Activated CD8-positive, alpha-beta memory T cell treated with anti-CD3 and anti-CD28 coated beads, Interleukin-2, amount 10 ng/mL, durations not matched to agents 7 days and 5 days (primary cell): ENCODE results near the gene SRGAP1. TPM values are rescaled to one million over a fixed set of nuclear protein-coding genes. Genes with fewer than 3 reads are reported as not detected.
"Not testable (repeated sequence)": the region's sequence is repeated elsewhere in the genome, so short reads cannot be mapped to it uniquely, and the experiment has no call there.

Source experiments
- ATAC-seq: fragments of 150-1000 bp; cut with Tn5 transposase; one replicate; pipeline ENCODE4 v1.10.0; 2021; ENCODE audit warnings: moderate library complexity
- CTCF ChIA-PET: fragments of 350-600 bp; sonication (Branson Sonifier 250); formaldehyde crosslinking; loops from one replicate; lab custom pipeline; 2021; ENCODE audit warnings: antibody characterized with exemption; lab: Charles Lee
- DNase-seq: peaks from one replicate; pipeline ENCODE4 v3.0.0-alpha.2; 2020
- H3K27ac Mint-ChIP-seq: one replicate; pipeline ENCODE4 v1.8.0; 2021; ENCODE audit warnings: mild to moderate bottlenecking, mixed read lengths
- H3K27me3 Mint-ChIP-seq: one replicate; pipeline ENCODE4 v1.8.0; 2021; ENCODE audit warnings: mixed read lengths
- H3K36me3 Mint-ChIP-seq: one replicate; pipeline ENCODE4 v1.8.0; 2021; ENCODE audit warnings: mild to moderate bottlenecking, mixed read lengths
- H3K4me1 Mint-ChIP-seq: one replicate; pipeline ENCODE4 v1.8.0; 2021; ENCODE audit warnings: mixed read lengths
- H3K4me3 Mint-ChIP-seq: one replicate; pipeline ENCODE4 v1.8.0; 2021; ENCODE audit warnings: mild to moderate bottlenecking, moderate library complexity, mixed read lengths
- H3K9me3 Mint-ChIP-seq: one replicate; pipeline ENCODE4 v1.8.0; 2022; ENCODE audit warnings: low read depth, mixed read lengths
- total RNA-seq, 2 experiments: library from RNA; stranded (reverse); gene quantifications; one replicate each; pipeline ENCODE4 v1.2.3, GENCODE V29; 2021

Gene SRGAP1
- total RNA-seq, 2 experiments from 2014 or later = 0.14 TPM; not detected in 1

- H3K9me3 Mint-ChIP-seq = no peaks in the 10 kb centered on the region
- no peak overlapping the region for H3K27ac Mint-ChIP-seq
- CTCF ChIA-PET = no interaction called here
- DNase-seq = no peak
- ATAC-seq = no peak
- H3K36me3 Mint-ChIP-seq = no peaks in the 10 kb centered on the region
- H3K4me3 Mint-ChIP-seq = no peak overlapping the region
- H3K4me1 Mint-ChIP-seq = no peaks in the 10 kb centered on the region
- H3K27me3 Mint-ChIP-seq = peaks cover 18% of the 10 kb centered on the region
These were observed 263.3 kb downstream of the SRGAP1 start for GRCh38 chr12:64107776-64108175.

DNA sequence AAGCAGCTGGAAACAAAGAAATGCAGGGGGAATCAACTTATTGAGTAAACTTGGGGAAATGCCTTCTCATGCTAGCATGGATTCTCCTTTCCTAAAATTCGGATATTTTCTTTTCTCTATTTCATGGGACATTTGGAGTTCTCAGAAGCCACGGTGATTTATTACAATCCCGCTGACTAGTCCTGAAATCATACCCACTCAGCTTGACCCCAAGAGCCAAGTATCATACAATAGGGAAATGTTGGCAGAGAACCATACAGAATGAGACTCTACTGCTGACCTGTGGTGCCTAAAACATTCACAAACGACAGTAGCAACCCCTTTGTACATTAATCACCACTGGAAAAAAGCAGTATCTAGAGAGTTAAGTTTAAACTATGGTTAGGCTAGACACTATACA is 265.2 kb downstream of the SRGAP1 start:
- Mint-ChIP-seq H3K36me3 (no peaks in the 10 kb centered on the region), H3K9me3 (no peaks in the 10 kb centered on the region), H3K27ac (no peak overlapping the region), H3K27me3 (peaks cover 18% of the 10 kb centered on the region), H3K4me1 (no peaks in the 10 kb centered on the region), H3K4me3 (no peak overlapping the region)
- ATAC-seq = no peak
- CTCF ChIA-PET = no interaction called here
- no peak for DNase-seq

GRCh38 chr12:64110864-64111263 is 266.4 kb downstream of the SRGAP1 start:
- H3K27me3 Mint-ChIP-seq = peaks cover 13% of the 10 kb centered on the region
- H3K36me3 Mint-ChIP-seq = no peaks in the 10 kb centered on the region
- no peaks in the 10 kb centered on the region for H3K9me3 Mint-ChIP-seq
- ATAC-seq (no peak), DNase-seq (no peak)
- CTCF ChIA-PET = no interaction called here
- no peak overlapping the region for H3K27ac Mint-ChIP-seq
- no peak overlapping the region for H3K4me3 Mint-ChIP-seq
- no peaks in the 10 kb centered on the region for H3K4me1 Mint-ChIP-seq

- H3K4me3 Mint-ChIP-seq = no peak overlapping the region
- DNase-seq = no peak
- H3K27me3 Mint-ChIP-seq = peaks cover 15% of the 10 kb centered on the region
- no peak overlapping the region for H3K27ac Mint-ChIP-seq
- no peaks in the 10 kb centered on the region for H3K36me3 Mint-ChIP-seq
- no peaks in the 10 kb centered on the region for H3K9me3 Mint-ChIP-seq
- no peak for ATAC-seq
- CTCF ChIA-PET = interaction anchor here (0.6 kb wide), 1 partner anchor 19 kb away, joined by 3 read pairs; no protein-coding TSS in a partner anchor
- H3K4me1 Mint-ChIP-seq = no peaks in the 10 kb centered on the region
These were observed 272.5 kb downstream of the SRGAP1 start for GRCh38 chr12:64116969-64117368.

DNA sequence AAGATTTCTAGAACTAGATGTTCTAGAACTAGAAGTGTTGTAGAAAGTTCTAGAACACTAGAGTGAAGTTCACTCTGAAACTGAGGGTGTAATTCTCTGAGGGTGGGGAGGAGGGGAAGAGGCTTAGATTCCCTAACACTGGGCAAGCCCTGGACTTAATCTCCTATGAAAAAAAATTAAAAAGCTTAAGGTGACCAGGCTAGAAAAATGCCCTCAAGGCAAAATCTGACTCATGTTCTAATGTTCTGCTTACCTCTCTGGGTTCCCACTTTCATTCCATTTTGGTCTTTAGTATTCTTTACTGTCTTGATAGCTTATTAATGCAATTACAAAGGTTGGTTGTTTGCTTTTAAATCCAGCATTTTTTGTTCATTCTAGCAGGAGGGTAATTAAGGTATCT is 276.1 kb downstream of the SRGAP1 start:
- CTCF ChIA-PET = interaction anchor here (0.6 kb wide), 1 partner anchor 261 kb away, joined by 3 read pairs; no protein-coding TSS in a partner anchor
- ATAC-seq (no peak), DNase-seq (no peak)
- Mint-ChIP-seq H3K4me1 (no peaks in the 10 kb centered on the region), H3K27ac (no peak overlapping the region), H3K36me3 (no peaks in the 10 kb centered on the region), H3K27me3 (peaks cover 15% of the 10 kb centered on the region), H3K9me3 (no peaks in the 10 kb centered on the region), H3K4me3 (no peak overlapping the region)

DNA sequence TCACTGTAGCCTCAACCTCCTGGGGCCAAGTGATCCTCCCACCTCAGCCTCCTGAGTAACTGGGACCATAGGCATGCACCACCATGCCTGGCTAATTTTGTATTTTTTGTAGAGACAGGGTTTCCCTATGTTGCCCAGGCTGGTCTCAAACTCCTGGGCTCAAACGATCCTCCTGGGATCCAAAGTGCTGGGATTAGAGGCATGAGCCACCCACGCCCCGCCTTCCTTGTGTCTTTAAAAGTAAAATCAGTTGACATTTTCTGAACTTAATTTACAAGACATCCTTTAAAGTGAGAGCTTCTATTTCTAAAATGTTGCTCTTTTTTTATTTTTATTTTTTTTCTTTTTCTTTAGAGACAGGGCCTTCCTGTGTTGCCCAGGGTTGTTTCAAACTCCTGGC is 276.6 kb downstream of the SRGAP1 start:
- H3K36me3 Mint-ChIP-seq, H3K4me1 Mint-ChIP-seq, H3K27ac Mint-ChIP-seq, ATAC-seq, DNase-seq, H3K9me3 Mint-ChIP-seq, H3K4me3 Mint-ChIP-seq: not testable (repeated sequence)
- CTCF ChIA-PET = interaction anchor here (0.6 kb wide), 1 partner anchor 262 kb away, joined by 3 read pairs; no protein-coding TSS in a partner anchor
- H3K27me3 Mint-ChIP-seq = peaks cover 15% of the 10 kb centered on the region

- CTCF ChIA-PET = no interaction called here
- ATAC-seq = no peak
These were observed 277.7 kb downstream of the SRGAP1 start for GRCh38 chr12:64122154-64122553.

DNA sequence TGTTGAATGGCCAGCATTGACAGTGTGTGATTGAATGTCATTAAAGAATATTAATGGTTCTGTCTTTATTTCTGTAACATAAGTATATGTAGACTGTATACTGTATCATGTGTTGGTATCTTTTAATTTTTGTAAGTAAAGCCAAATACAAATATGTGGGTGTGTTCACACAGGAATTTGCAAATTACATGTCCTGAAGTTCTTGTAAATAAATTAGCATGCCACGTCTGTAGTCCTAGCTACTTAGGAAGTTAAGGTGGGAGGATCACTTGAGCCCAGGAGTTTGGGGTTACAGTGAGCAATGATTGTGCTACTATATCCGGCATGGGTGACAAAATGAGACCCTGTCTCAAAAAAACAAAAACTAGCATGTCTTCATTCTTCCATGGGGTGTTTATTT is 278.5 kb downstream of the SRGAP1 start:
- Mint-ChIP-seq H3K4me1 (no peaks in the 10 kb centered on the region), H3K27ac (no peak overlapping the region), H3K9me3 (no peaks in the 10 kb centered on the region), H3K27me3 (peaks cover 10% of the 10 kb centered on the region), H3K36me3 (no peaks in the 10 kb centered on the region), H3K4me3 (no peak overlapping the region)
- CTCF ChIA-PET = no interaction called here
- ATAC-seq (no peak), DNase-seq (no peak)

More at GRCh38 chr12:64122154-64122553, 277.7 kb downstream of the SRGAP1 start:
- no peak overlapping the region for H3K27ac Mint-ChIP-seq
- no peaks in the 10 kb centered on the region for H3K4me1 Mint-ChIP-seq
- DNase-seq = no peak
- no peaks in the 10 kb centered on the region for H3K36me3 Mint-ChIP-seq
- H3K27me3 Mint-ChIP-seq = peaks cover 13% of the 10 kb centered on the region
- no peak overlapping the region for H3K4me3 Mint-ChIP-seq
- no peaks in the 10 kb centered on the region for H3K9me3 Mint-ChIP-seq

GRCh38 chr12:64123448-64123847 is 278.9 kb downstream of the SRGAP1 start:
- Mint-ChIP-seq H3K9me3 (no peaks in the 10 kb centered on the region), H3K36me3 (no peaks in the 10 kb centered on the region), H3K27me3 (peaks cover 10% of the 10 kb centered on the region), H3K4me1 (no peaks in the 10 kb centered on the region), H3K4me3 (no peak overlapping the region), H3K27ac (no peak overlapping the region)
- DNase-seq (no peak), ATAC-seq (no peak)
- CTCF ChIA-PET = no interaction called here

DNA sequence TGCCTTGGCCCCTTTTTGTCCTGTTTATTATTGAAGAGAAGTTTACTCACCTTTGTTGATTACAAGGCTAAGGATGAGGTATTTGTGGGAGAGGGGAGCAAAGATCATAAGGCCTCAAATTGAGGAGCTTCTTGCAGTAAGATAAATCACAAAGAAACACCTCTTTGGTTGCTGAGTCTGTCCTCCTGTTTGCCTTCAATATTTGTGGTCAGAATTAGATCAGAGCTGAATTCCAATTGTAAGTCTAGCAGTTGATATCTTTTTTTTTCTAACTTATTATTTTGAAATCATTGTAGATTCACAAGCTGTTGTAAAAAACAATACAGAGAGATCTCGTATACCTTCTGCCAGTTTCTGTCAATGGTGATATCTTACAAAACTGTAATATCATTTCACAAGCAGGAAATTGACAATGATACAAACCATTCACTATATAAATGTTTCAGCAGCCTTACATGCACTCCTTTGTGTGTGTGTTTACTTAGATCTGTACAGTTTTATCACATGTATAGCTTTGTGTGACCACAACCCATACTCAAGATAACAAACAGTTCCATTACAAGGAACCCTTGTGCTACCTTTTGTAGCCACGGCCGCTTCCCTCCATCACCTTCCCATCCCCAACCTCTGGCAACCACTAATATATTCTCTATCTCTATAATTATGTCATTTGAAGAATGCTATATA is 280.2 kb downstream of the SRGAP1 start:
- peaks cover 7% of the 10 kb centered on the region for H3K27me3 Mint-ChIP-seq
- H3K9me3 Mint-ChIP-seq = no peaks in the 10 kb centered on the region
- no peaks in the 10 kb centered on the region for H3K36me3 Mint-ChIP-seq
- H3K4me1 Mint-ChIP-seq = no peaks in the 10 kb centered on the region
- no peak for DNase-seq
- no peak for ATAC-seq
- CTCF ChIA-PET = no interaction called here
- no peak overlapping the region for H3K27ac Mint-ChIP-seq
- no peak overlapping the region for H3K4me3 Mint-ChIP-seq

GRCh38 chr12:64125913-64126312 is 281.4 kb downstream of the SRGAP1 start:
- H3K36me3 Mint-ChIP-seq = no peaks in the 10 kb centered on the region

GRCh38 chr12:64127811-64128210 is 283.3 kb downstream of the SRGAP1 start:
- H3K4me1 Mint-ChIP-seq = no peaks in the 10 kb centered on the region
- ATAC-seq (no peak), DNase-seq (no peak)
- CTCF ChIA-PET = no interaction called here
- H3K27me3 Mint-ChIP-seq = no peaks in the 10 kb centered on the region
- no peaks in the 10 kb centered on the region for H3K9me3 Mint-ChIP-seq
- H3K27ac Mint-ChIP-seq = no peak overlapping the region
- H3K36me3 Mint-ChIP-seq = no peaks in the 10 kb centered on the region
- H3K4me3 Mint-ChIP-seq = no peak overlapping the region

More at GRCh38 chr12:64125913-64126312, 281.4 kb downstream of the SRGAP1 start:
- DNase-seq (no peak), ATAC-seq (no peak)
- H3K4me3 Mint-ChIP-seq = no peak overlapping the region
- CTCF ChIA-PET = no interaction called here
- H3K4me1 Mint-ChIP-seq = no peaks in the 10 kb centered on the region
- H3K27ac Mint-ChIP-seq = no peak overlapping the region
- peaks cover 3% of the 10 kb centered on the region for H3K27me3 Mint-ChIP-seq
- no peaks in the 10 kb centered on the region for H3K9me3 Mint-ChIP-seq

- ATAC-seq = no peak
- CTCF ChIA-PET = no interaction called here
- no peak for DNase-seq
- Mint-ChIP-seq H3K4me1 (no peaks in the 10 kb centered on the region), H3K9me3 (no peaks in the 10 kb centered on the region), H3K27ac (no peak overlapping the region), H3K4me3 (no peak overlapping the region), H3K36me3 (no peaks in the 10 kb centered on the region), H3K27me3 (no peaks in the 10 kb centered on the region)
These were observed 283.9 kb downstream of the SRGAP1 start for GRCh38 chr12:64128366-64128765.

DNA sequence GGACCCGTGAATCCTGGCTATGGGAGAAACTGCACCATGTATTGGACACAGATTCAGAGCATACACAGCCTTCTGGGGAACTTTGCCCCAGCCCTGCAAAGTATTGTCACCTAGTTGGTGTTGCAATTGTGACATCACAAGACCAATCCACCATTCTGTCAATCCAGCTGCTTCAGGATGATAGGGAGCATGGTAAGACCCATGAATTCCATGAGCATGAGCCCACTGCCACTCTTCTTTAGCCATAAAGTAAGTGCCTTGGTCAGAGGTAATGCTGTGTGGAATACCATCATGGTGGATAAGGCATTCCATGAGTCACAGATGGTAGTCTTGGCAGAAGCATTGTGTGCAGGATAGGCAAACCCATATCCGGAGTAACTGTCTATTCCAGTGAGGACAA is 286.0 kb downstream of the SRGAP1 start:
- H3K9me3 Mint-ChIP-seq, H3K27ac Mint-ChIP-seq, DNase-seq, H3K36me3 Mint-ChIP-seq, ATAC-seq, CTCF ChIA-PET, H3K4me3 Mint-ChIP-seq, H3K4me1 Mint-ChIP-seq, H3K27me3 Mint-ChIP-seq: not testable (repeated sequence)
